Aorta (tissue), 5 donors: Measurements from ENCODE around the gene C1QTNF12. TPM values are rescaled to one million over a fixed set of nuclear protein-coding genes. Genes with fewer than 3 reads are reported as not detected.
"Not testable (repeated sequence)": the region's sequence is repeated elsewhere in the genome, so short reads cannot be mapped to it uniquely, and the experiment has no call there.

ENCODE experiments used
- ATAC-seq: fragments of 200-7000 bp; cut with Tn5 transposase; one replicate; pipeline ENCODE4 v1.9.1; 2022; ENCODE audit warnings: moderate library complexity; ENCODE audit not compliant: low FRiP score
- DNase-seq, 2 donors: peaks; one replicate each; pipeline ENCODE4 v3.0.0-alpha.2; 2020
- H3K27ac ChIP-seq, 2 donors: one replicate each; pipeline ENCODE4 v1.5.1; 2013; ENCODE audit warnings: low read length in 2 of 2, mild to moderate bottlenecking in 2 of 2, moderate library complexity in 2 of 2, control low read depth in 1 of 2, inconsistent platforms in 1 of 2, low read depth in 1 of 2
- H3K27me3 ChIP-seq, 2 donors: one replicate each; pipeline ENCODE4 v1.6.1; 2013; ENCODE audit warnings: control low read depth in 1 of 2, low read length in 1 of 2, mild to moderate bottlenecking in 1 of 2, moderate library complexity in 1 of 2; ENCODE audit not compliant: insufficient read depth in 2 of 2, control insufficient read depth in 1 of 2
- H3K36me3 ChIP-seq, 2 donors: one replicate each; pipeline ENCODE4 v1.6.1; 2013; ENCODE audit warnings: control low read depth in 1 of 2, low read length in 1 of 2, mild to moderate bottlenecking in 1 of 2; ENCODE audit not compliant: insufficient read depth in 2 of 2, control insufficient read depth in 1 of 2
- H3K4me1 ChIP-seq, 2 donors: one replicate each; pipeline ENCODE4 v1.6.1; 2013; ENCODE audit warnings: low read length in 2 of 2, control low read depth in 1 of 2, mild to moderate bottlenecking in 1 of 2, moderate library complexity in 1 of 2; ENCODE audit not compliant: insufficient read depth in 2 of 2, control insufficient read depth in 1 of 2
- H3K4me3 ChIP-seq, 2 donors: one replicate each; pipeline ENCODE4 v1.5.1; 2013; ENCODE audit warnings: low read length in 2 of 2, control low read depth in 1 of 2, mild to moderate bottlenecking in 1 of 2
- H3K9me3 ChIP-seq: one replicate; pipeline ENCODE4 v1.6.1; 2013; ENCODE audit warnings: mild to moderate bottlenecking, low read length; ENCODE audit not compliant: control insufficient read depth
- WGBS, 2 donors: extraction: QIAGEN DNeasy Blood & Tissue Kit; methylation state at CpG; one replicate each; pipeline ENCODE4 v1.1.7; 2013; 5-methylcytosine and 5-hydroxymethylcytosine counted together
- intact Hi-C, 2 donors: fragments of 100-400 bp; cut with DNase I; formaldehyde crosslinking; loops; one replicate each; pipeline versions ENCODE4 v1.14.2 to v1.15.0; 2022
- polyA plus RNA-seq, 2 donors: library from polyadenylated mRNA; stranded (reverse); fragments of 200-250 nt; gene quantifications; one replicate each; pipeline ENCODE4 v1.2.3, GENCODE V29; 2013
- total RNA-seq, 2 donors: library from RNA; stranded (reverse); fragmentation: NEBNext Ultra II Directional; extraction: Animal tissue kit (Norgen Biotek cat#: 25700); gene quantifications; one replicate each; pipeline ENCODE4 v1.2.1, GENCODE V29; 2021
- donor health status: healthy with polysubstance abuse.
- donor health status: Bipolar disorder and iron deficiency.
- donor health status: DM: no; HTN: no; CAD: no.
- donor health status: DM: no; HTN: no; CAD: no.
- donor health status: DM: yes; HTN: yes; CAD: no.

C1QTNF12 gene
- total and polyA plus RNA-seq, 4 donors, result 3.4 to 10.0 (median 4.1) TPM

DNA sequence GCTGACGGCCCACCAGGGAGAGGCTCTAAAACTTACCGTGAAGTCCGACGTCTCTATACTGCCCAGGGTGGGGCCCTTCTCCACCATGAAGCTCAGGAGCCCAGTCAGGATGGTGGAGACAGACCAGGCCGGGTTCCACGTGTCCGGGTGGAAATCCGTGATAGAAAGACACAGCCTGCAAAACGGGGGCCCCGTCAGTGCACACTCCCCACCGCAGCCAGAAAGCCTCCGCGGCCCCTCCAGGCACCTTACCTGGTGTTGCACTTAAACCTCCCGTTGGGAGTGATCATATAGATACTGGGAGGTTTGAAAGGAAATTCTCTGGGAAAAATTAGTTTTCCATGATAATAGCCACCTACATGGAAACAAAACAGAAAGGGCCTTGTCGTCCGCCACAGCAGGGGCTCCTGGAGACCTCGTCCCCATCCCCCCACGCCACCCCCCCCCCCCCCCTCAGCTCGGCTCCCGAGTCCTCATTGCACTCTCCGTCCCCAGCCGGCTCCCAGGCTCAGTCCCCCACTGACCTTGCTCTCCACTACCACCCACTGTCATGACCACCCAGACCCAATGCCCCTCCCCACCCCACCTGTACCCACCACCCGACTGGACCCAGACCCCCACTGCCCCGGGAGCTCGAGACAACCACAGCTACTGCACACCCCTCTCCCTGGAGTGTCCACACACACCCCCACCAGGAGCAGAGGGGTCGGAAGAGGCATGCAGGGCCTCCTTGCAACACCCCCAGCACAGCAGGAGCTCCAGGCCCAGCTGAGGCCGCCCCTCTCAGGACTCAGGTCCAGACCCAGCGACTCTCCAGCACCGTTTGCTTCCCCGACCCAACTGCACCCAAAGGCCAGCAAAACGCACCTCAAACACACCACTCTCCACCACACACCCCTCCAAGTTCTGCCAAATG is 10.7 kb upstream of the C1QTNF12 start:
- intact Hi-C loops, result no loop called here
- Histone ChIP-seq H3K4me1 (no peaks in the 10 kb centered on the region), H3K9me3 (no peaks in the 10 kb centered on the region), H3K4me3 (no peak overlapping the region), H3K27me3 (no peaks in the 10 kb centered on the region), H3K36me3 (peaks cover 0 to 7% of the 10 kb centered on the region in 2 donors), H3K27ac (no peak overlapping the region)
- WGBS, 2 donors, result 86 to 90% methylated on average over 27 to 31 of the region's 31 CpGs
- DNase-seq (no peak), ATAC-seq (no peak)

DNA sequence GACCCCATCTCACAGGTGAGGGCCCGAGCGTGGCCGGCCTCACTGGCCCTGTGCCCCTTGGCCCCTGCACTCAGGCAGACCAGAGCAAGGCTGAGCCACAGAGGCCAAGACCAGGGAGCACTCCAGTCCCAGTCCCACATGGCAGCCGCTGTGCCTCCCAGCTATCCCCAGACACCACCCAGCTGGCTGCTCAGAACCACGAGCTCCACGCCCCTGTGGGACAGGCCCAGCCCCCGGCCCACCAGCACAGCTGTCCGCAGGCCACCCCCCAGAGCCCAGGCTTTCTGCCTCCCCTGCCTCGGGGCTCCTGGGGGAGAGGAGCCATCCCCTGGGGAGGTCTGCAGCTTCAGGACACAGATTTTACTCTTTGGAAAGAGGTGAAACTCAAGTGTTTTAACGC is 9.1 kb upstream of the C1QTNF12 start:
- Histone ChIP-seq H3K36me3 (peaks cover 0 to 7% of the 10 kb centered on the region in 2 donors), H3K9me3 (no peaks in the 10 kb centered on the region)
- ATAC-seq, result no peak

DNA sequence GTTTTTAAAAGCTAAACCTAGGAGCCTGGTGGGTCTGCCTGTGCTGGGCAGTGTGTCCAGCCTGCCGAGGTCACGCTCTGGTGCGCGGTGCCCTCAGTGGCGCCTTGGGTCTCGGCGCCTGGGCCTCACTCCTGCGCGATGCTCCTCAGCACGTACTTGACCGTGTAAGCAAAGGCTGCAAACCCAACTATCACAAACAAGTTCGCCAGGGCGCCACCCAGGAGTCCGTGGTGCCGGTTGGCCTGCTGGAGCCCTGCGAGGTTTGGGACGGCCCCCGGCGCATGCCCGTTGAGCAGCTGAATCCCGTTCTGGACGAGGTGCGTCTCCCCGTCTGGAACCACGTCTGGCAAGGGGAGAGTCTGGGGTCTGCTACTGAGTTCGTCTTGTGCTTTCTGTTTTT is 8.6 kb upstream of the C1QTNF12 start:
- DNase-seq (no peak), ATAC-seq (no peak)
- Histone ChIP-seq H3K9me3 (no peaks in the 10 kb centered on the region), H3K4me1 (no peaks in the 10 kb centered on the region), H3K4me3 (no peak overlapping the region), H3K36me3 (peaks cover 0 to 7% of the 10 kb centered on the region in 2 donors), H3K27me3 (no peaks in the 10 kb centered on the region), H3K27ac (no peak overlapping the region)
- WGBS, 2 donors, result 92 to 93% methylated on average over 26 of the region's 26 CpGs
- intact Hi-C loops, result no loop called here

More for the DNA sequence above, 9.1 kb upstream of the C1QTNF12 start:
- Histone ChIP-seq H3K27ac (no peak overlapping the region), H3K4me1 (no peaks in the 10 kb centered on the region), H3K4me3 (no peak overlapping the region), H3K27me3 (no peaks in the 10 kb centered on the region)
- WGBS, 2 donors, result 91 to 97% methylated on average over 10 of the region's 10 CpGs
- intact Hi-C loops, result no loop called here
- DNase-seq, result no peak

DNA sequence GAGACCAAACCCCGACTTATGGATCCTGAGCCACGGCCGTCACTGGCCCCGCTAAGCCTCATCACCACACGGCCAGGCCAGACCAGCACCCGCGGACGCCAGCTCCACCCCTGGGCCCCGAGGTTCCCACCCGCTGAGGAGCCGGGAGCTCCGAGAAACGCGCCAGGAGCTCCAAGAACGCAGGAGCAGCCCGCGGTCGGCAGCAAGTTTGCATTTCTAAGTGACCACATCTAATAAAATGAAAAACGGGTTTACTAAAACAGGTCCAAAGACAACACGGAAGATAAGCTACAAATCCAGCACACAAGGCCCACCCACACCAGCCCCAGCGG is 8.1 kb upstream of the C1QTNF12 start:
- 86 to 87% methylated on average over 21 of the region's 21 CpGs for WGBS, 2 donors
- Histone ChIP-seq H3K36me3 (peaks cover 0 to 7% of the 10 kb centered on the region in 2 donors), H3K4me3 (no peak overlapping the region), H3K27ac (no peak overlapping the region), H3K9me3 (no peaks in the 10 kb centered on the region), H3K4me1 (no peaks in the 10 kb centered on the region), H3K27me3 (no peaks in the 10 kb centered on the region)
- intact Hi-C loops, result no loop called here
- no peak for ATAC-seq
- DNase-seq, result no peak

DNA sequence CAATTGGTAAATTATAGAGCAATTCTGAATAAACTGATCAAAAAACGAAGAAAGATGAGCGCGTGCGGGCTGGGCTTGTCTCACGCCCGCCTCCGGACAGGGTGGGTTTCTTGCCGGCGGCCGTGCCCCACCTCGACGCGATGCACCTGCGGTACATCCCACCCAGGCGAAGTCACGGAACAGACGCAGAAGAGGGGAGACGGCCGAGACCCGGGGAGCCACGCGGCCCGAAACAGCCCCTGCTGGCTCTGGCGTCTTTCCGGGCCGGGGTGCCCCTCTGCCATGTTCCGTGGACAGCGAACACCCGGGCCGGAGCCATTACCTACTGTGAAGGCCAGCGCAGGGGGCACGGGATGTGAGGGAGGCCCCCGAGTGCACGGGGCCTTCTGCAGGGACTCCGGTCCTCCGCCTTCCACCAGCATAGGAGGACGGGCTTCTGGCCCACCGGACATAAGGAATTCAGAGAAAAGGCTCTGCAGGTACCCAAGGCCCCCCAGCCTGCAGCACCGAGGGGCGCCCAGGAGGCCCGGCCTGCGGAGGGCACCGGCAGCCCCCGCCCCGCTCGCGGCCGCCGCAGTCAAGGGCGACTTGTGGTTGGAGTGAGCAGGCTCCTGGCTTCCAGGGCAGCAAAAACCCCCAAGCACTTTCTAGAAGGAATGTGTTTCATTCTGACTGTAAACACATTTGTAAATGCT is 7.6 kb upstream of the C1QTNF12 start:
- intact Hi-C loops, result no loop called here
- WGBS, 2 donors, result 94 to 95% methylated on average over 50 of the region's 50 CpGs
- no peak overlapping the region for H3K4me3 ChIP-seq
- no peaks in the 10 kb centered on the region for H3K9me3 ChIP-seq
- peaks cover 0 to 7% of the 10 kb centered on the region in 2 donors for H3K36me3 ChIP-seq
- DNase-seq, result no peak
- H3K27ac ChIP-seq, result no peak overlapping the region
- no peaks in the 10 kb centered on the region for H3K4me1 ChIP-seq
- no peaks in the 10 kb centered on the region for H3K27me3 ChIP-seq
- no peak for ATAC-seq

- Histone ChIP-seq H3K4me3 (no peak overlapping the region), H3K27me3 (no peaks in the 10 kb centered on the region), H3K36me3 (peaks cover 0 to 7% of the 10 kb centered on the region in 2 donors), H3K9me3 (no peaks in the 10 kb centered on the region), H3K4me1 (no peaks in the 10 kb centered on the region), H3K27ac (no peak overlapping the region)
- WGBS, 2 donors, result 86 to 89% methylated on average over 12 of the region's 12 CpGs
- ATAC-seq, result no peak
- intact Hi-C loops, result no loop called here
- no peak for DNase-seq
Measured at GRCh38 chr1:1253314-1253713, 6.8 kb upstream of the C1QTNF12 start.

DNA sequence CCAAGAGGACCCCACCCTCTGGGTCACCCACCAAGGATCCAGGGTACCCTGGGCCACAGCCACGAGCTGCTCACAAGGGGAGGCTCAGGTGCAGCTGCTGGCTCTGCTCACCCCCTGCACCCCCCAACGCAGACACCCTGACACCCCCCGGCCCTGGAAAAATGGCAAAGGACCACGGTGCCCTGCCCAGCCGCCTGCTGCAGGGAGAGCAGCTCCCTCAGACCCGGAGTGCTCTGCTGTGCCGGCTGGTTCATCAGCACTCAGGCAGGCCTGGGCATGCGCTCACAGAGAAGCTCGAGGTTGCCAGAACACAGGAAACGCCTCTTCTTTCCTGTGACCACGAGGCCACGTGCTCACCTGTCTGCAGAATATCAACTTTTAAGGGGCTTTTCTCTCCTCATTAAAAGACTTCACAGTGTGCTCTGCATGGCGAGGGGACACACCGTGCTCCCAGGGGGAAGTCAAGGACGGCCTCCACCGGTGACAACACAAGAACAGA is 4.3 kb upstream of the C1QTNF12 start:
- ATAC-seq (no peak), DNase-seq (no peak)
- intact Hi-C loops, result no loop called here
- Histone ChIP-seq H3K27me3 (no peaks in the 10 kb centered on the region), H3K27ac (no peak overlapping the region), H3K9me3 (no peaks in the 10 kb centered on the region), H3K4me1 (no peaks in the 10 kb centered on the region), H3K36me3 (peaks cover 0 to 7% of the 10 kb centered on the region in 2 donors), H3K4me3 (no peak overlapping the region)
- 83 to 91% methylated on average over 16 of the region's 16 CpGs for WGBS, 2 donors

DNA sequence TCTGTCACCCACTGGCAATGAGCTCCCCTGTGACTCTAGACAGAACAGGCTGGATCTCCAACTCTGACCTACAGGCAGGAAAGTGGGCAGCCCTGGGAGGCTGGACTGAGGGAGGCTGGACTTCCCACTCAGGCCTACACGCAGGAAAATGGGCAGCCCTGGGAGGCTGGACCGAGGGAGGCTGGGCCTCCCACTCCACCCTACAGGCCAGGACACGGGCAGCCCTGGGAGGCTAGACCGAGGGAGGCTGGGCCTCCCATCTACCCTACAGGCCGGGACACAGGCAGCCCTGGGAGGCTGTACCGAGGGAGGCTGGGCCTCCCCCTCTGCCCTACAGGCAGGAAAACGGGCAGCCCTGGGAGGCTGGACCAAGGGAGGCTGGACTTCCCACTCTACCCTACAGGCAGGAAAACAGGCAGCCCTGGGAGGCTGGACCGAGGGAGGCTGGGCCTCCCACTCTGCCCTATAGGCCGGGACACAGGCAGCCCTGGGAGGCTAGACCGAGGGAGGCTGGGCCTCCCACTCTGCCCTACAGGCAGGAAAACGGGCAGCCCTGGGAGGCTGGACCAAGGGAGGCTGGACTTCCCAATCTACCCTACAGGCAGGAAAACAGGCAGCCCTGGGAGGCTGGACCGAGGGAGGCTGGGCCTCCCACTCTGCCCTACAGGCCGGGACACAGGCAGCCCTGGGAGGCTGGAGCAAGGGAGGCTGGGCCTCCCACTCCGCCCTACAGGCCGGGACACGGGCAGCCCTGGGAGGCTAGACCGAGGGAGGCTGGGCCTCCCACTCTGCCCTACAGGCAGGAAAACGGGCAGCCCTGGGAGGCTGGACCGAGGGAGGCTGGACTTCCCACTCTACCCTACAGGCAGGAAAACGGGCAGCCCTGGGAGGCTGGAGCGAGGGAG is 1.7 kb upstream of the C1QTNF12 start:
- H3K4me3 ChIP-seq, H3K9me3 ChIP-seq, DNase-seq, H3K27ac ChIP-seq, H3K4me1 ChIP-seq, H3K36me3 ChIP-seq, intact Hi-C loops, H3K27me3 ChIP-seq, ATAC-seq: not testable (repeated sequence)
- 87 to 93% methylated on average over 21 of the region's 21 CpGs for WGBS, 2 donors
